ENCODE data around the gene CARS1.
A peak's percentile ranks its signal among the peaks of the same experiment; 100 is the strongest.

The CARS1 gene

DNA sequence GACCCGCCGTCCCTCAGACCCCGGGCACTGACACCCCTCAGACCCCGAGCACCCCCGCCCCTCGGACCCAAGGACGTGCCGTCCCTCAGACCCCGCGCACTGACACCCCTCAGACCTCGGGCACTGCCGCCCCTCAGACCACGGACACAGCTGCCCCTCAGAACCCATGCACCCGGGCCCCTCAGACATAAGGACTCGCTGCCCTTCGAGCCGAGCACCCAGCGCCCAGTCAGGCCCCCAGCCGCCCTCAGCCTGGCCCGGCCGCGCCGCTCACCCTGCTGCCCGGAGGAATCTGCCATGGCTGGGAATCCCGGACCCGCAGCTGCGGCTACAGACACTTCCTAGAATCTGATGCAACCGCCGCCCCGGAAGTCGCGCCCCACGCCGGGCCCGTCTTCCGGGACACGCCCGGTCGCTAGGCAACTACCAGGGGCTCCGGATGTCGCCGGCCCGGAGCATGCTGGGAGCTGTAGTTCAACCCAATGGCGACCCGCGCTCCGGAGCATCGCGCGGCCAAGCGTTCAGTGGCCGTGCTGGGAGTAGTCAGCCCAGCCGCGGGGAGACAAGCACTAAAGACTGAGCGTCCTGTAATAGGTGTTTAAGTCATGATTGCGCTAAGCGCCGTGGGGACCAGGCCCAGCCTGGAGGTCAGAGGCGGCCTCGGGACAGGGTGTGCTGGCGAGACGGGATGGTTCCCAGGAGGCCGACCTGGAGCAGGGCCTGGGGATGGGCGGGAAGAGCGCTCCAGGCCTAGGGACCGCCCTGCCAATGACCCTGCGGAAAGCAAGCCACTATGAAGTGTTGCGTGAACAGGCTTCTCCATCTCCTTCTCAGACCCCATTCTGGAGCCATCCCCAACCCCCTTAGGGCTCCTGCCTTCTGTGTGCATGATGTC, at the start of gene CARS1:
Gene CARS1 (minus strand): TSS at position 355 of the 895 bp plus-strand sequence. CDS start 56 bp downstream, at position 299.
- peak; percentile 93 for DNase-seq (ENCODE audit: low spot score)

DNA sequence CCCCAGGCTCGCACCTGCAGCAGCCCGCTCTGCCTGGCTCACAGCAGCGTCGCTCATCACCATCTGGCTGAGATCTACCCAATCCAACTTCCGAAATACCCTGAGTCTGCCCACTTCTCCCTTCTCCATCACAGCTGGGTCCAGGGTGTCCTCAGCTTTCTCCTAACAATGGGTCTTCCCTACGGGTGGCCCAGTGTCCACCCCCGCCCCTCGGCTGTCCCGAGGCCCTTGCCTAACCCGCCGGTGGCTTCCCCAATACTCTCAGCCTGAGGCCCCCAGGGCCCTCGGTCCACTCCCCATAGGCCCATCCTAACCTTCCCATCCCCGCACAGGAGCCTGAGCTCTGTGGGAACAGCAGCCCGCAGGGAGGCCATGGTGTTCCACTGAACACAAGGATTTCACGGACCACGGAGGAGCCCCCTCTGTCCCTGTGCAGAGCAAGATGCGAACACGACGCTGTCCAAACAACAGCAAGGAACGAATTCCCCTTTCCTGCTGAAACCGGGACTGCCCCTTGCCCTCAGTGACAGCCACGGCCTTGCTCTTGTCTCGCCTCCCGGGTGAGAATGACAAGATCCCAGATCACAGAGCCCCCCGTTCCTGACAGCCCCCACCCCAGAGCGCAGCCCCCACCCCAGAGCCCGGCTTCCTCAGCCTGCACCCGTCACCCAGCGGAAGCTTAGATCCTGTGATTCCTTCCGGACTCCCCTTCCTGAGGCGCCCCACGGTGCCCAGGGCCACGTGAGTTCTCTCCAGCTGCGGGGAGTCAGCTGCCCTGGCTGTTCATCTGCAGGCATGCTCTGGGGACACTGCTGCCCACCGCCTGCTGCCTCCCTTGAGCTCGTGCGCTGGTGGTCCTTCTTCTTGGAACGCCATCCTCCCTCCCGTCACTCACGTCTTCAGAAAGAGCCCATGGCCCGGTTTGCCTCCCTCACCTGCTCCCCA, 48.8 kb upstream of the CARS1 start:
- DNase-seq (ENCODE audit: low spot score) = no peak

DNA sequence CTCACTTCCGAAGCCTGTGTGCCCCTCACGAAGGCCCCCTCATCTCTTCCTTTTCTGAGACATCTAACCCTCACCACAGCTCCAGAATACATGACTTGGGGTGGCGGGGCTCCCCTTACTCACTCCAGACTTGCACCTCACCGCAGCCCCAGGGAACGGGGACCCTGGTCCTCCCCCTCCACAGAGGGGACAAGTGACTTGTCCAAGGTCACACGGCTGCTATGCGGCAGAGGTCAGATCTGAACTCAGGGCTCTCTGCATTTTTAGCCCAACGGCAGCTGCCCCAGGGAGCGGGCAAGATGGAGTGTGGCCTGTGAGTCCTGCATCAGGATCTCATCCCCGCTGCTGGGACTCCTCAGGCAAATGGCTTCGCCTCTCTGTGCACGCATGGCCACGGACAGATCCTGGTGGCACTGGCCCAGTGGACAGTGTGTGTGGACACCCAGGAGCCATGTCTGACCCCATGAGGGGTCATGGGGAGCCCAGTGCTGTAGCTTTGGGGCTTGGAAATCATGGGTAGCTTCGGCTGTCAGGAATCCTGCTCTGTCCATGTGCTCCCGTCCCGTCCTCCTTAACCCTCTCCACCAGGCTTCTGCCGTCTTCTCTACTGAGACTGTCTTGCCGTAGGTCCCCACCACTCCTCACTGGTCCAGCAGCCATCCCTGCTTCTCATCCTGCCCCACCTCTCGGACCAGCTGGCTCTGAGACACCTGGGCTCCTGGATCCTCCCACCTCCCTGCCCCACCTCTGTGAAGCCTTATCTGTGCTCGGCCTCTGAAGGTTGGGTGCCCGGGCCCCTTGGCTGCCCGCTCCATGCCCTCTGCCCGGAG, 48.0 kb upstream of the CARS1 start:
- peak; percentile 2 for DNase-seq (ENCODE audit: low spot score)

DNA sequence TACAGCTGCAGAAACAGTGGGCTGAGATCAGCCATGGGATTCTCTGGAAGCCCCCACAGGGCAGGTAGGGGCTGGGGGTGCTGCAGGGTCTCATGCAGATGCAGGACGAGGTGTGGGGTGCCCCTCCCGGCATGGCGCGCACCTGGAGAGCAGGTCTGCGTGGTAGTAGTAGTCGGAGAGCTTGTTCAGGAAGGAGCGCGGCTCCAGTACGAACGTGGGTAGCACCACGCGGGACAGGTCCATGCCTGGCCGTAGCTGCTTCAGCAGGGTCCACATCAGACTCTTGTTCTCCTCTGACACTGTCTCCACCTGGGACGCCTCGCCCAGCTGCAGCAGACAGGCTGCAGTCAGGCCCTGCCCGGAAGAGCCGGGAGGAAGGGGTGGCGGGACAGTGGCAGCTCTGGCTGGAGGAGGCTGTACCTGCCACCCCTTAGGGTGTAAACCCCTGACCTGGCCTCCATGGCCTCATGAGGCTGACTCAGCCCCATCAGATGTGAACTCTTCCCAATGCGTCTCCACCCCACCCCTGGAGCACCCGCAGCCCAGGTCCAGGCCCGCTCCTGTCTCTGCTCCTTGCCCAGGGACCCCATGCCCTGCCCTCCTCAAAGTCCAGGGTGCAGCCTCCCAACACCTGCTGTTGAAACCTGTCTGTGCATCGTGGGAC, 47.0 kb upstream of the CARS1 start:
- no peak for DNase-seq (ENCODE audit: low spot score)

DNA sequence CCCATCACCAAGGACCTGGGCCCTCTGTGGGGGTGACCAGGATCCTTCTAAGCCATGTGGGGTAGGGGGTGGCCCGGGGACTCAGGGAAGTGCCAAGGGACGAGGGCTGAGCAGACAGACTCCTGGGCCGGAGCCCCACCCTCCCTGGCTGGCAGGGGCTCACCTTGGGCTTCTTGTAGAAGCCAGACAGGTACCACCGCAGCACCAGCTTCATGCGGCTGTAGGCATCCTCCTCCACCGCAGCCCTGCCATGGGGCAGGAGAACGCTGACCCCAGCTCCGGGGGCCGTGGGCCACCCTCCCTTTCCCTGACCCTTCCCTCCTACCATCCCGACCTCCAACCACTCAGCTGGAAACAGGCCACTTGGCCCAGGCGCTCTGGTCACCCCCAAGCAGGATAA, 45.9 kb upstream of the CARS1 start:
- DNase-seq (ENCODE audit: low spot score) = peak; percentile 2

DNA sequence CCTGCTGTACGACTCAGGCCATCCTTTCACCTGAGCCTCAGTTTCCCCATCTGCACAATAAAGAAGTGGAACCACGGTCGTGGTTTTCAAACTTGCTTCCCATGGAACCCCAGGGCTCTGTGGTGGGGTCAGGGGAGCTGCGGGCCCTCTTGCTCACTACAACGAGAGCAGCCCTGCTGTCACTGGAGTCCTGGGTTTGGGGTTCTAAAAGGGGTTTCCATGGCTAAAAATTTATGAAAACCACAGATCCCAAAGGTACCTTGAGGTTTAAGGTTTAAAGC, 45.4 kb upstream of the CARS1 start:
- DNase-seq (ENCODE audit: low spot score) = no peak

DNA sequence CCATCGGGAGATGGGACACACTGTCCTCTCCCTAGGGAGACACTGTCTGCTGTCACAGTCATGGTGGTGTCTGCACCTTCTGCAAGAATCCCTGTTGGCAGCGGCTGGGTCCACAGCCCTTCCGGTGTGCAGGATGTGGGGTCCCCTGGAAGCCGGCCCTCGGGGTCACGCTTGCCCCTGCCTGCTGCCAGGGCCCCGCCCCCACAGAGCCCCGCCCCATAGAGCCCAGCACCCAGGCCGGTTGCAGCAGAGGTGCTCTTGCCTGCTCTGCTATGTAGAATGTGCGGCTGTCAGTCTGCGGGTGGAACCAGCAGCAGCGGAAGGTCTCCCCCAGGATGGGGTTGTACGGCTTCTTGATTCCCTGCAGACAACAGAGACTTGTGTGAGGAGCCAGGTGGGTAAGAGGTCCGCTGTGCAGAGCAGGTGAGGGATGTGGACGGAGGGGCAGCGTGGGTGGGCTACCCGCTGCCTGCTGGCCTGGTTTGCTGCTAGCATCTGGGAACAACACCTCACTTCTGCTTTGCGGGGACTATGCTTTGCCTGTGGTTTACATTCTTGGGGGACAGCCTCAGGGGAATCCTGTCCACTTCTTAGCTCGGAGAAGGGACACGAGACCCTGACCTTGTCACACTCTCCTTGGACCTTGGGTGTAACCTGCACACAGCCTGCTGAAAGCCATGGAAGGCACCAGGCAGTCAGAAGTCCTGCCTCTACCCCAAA, 44.9 kb upstream of the CARS1 start:
- DNase-seq (ENCODE audit: low spot score) = peak; percentile 2

DNA sequence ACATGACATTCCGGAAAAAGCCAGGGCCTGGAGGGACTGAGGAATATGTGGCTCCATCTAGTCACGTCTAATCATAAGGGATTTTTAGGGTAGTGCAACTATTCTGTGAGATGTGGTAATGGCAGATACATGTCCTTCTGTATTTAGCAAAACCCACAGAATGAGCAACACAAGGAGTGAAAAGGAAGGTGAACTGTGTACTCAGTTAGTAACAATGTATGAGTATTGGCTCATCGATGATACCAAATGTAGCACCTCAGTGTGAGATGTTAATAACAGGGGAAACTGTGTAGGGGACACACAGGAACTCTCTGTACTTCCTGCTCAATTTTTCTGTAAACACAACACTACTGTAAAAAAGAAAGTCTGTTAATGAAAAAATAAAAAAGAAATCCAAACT, 42.0 kb upstream of the CARS1 start:
- DNase-seq (ENCODE audit: low spot score) = no peak

DNA sequence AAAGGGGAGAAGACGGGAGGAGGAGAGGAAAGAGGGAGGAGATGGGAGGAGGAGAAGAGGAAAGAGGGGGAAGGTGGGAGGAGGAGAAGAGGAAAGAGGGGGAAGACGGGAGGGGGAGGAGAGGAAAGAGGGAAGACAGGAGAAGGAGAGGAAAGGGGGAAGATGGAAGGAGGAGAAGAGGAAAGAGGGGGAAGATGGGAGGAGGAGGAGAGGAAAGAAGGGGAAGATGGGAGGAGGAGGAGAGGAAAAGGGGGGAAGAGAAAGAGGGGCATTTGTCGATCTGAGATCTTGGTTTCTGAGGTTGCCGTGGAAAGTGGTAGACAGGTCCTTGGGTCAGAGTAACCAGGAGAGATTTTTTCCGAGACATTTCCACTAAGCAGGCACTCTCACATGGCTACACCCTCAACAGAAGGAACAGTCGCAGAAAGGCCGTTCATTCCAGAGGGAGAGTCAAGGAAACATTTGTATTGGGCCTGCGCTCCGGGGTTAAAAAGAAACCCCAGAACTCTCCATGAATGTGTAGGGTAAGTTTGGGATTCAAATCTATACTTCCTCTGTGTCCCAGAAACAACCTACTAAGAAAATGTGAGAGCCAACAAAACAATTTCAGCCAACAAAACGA, 39.8 kb upstream of the CARS1 start:
- DNase-seq (ENCODE audit: low spot score) = peak; percentile 1

DNA sequence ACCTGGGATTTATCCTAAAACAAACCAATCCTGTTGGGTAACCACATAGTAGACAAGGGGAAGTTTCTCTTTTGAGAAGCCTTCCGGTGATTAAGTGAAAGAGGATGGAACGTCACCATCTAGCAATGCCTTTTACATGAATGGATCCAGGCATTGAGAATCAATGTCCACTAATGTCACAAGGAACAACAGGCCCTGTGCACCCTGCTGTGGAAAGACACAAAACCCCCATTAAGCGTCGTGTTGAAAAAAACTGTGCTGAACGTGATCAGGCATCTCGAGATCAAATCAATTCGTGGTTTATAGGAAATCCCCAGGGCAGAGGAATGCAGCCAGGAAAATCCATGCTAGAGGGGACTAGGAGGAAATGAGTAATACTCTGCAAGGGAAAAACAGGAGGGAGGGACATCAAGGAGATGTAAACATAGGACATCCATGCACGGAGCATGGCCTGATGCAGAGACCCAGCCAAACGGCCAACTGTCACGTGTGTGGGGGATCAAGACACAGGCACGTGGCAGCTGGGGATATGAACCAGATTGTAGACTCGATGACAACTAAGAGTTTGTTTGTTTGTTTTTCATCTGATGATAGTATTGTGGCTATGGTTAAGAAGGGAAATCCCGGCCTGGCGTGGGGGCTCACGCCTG, 38.6 kb upstream of the CARS1 start:
- DNase-seq (ENCODE audit: low spot score) = no peak

DNA sequence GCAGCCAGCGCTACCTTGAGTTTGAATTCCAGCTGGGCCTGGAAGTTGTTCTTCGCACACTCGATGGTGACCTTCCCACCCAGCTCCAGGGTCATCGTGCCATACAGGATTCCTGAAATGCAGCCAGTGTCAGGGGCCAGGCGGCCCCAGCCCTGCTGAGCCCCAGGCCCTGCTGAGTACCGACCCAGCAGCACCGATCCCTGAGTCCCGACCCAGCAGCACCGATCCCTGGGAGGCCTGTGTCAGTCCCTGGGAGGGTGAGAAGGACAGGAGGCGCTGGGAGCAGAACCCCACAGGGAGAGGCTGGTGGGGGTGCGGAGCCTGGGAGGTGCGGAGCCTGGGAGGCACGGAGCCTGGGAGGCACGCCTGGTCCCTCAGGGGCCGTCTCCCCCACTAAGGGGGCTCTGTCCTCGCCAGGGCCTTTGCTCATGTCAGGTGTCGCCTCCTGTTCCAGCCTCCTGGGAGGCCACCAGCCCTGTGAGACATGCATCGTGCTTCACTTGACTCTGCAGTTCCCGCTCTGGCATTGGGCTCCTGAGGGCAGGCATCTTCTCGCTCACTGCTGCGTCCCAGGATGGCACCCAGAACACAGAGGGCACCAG, 37.1 kb upstream of the CARS1 start:
- no peak for DNase-seq (ENCODE audit: low spot score)

DNA sequence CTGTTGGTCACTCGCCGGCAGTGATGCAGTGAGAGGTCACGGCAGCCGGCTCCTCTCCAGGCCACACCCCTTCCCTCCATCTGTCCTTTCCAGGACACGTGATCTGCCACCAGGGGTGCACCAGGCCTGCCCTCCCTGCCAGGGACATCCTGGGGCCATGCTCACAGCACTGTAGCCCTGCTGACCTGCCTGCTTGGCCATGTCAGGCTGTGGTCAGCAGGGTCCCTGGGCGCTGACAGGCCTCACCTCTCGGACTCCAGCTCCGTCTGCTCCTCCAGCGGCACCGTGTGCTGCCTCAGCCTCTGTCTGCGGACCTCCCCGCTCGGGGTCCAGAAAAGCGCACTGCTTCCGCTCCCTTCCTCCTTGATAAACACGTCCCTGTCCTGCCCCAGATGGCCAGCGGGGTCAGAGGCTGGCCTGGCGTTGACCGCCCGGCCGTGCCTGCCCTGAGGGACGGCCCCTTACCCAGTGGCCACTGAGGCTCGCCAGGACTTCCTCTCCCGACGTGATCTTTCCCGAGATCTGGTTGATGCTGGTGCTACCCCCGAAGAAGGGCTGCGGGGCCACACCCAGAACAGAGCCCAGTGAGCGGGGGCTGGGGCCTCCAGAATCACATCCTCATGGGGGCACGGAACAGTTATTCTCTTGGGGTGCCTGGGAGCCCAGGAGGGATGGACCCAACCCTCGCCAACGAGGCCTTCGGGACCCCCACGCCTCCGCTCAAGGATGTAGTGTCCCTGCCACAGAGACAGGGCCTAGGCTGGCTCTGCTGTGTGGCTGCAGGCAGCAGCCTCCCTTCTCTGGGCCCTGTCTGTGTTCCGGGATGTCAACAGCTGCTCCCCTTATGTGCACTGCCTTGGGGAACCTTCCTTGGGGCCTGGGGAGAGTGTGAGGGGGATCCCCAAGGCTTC, 36.3 kb upstream of the CARS1 start:
- no peak for DNase-seq (ENCODE audit: low spot score)

DNA sequence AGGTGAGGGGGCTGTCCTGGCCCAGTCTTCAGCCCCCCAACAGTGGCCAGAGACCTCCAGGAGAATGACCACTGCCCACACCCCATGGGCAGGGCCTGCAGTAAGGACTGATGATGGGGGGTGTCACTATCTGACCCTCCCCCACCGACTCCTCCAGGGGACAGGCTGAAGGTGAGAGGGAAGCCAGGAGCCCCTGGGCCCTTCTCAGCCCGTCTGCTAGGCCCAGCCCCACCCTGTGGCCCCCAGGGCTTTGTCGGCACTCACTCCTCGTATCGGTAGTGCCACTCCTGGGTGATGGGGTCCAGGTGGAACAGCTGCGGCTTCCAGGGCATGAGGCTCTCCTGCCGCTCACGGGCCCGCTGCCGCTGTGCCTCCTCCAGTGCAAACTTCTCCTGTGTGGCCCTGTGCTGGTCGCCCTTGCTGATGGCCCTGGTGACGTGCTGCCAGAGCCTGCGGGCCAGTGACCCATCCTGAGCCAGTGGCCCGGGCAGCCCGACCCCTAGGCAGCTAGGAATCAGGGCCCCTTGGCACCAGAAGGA, 35.4 kb upstream of the CARS1 start:
- DNase-seq (ENCODE audit: low spot score) = peak; percentile 3

DNA sequence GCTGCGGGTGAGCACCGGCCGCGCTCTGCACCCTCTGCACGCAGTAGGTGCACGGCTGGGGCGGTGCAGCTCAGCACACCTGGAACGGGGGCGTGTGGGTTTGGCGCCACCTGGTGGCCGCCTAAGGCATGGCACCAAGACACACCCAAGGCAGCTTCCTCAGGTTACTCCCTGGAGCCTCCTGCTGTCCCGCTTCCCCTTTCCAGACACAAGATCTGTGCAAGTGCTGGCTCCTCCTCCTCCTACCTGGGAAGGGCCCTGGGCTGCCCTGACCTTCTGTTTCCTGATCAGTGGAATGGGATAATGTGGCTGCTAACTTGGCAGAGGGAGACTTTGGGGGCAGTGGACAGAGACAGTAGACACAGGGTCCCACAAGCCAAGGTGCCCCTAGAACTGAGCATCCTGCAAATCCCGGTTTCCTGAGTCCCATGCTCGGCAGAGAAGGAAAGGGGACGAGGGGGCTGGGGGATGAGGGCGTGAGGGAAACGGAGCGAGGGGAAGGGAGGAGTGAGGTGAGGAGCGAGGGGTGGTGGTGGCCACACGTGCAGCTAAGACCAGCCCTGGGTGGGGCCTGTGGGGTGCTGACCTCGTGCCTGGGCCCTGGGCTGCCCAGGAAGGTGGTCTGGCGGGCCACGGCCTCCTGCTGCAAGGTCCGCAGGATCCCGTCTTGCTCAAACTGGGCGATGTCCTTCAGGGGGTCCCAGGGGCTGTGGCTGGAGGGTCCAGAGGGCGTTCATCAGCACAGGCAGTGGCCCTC, 34.8 kb upstream of the CARS1 start:
- DNase-seq (ENCODE audit: low spot score) = peak; percentile 89

DNA sequence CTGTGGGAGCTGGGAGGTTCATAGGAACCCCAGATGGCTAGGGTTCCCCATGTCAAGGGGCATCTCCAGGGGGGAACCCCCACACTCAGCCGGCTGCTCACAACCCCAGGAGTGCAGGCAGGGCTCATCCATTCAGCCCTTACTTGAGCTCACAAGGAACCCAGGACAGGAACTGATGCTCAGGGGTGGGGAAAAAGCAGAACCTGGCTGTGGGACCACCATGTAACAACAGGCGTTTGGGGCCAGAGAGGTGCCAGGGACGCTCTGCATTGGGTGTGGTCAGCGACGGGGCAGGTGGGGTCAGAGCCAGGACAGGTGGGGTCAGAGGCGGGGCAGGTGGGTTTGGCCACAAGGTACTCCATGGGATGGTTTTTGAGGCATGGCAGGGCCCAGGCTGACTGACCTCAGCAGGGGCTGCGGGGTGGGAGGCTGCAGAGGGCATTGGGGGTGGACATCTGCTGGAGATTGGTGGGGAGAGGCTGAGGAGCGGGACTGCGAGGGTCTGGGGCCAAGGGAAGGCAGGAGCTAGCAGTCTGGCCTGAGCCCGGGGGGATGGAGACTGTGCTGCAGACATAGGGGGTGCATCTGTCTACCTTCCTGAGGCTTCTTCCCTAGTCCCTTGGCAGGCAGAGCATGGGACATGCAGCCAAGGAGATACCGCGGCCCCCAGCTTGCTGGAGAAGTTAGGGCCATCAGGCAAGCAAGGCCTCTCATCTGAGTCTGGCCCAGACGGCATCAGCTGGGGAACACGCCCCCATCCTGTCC, 34.0 kb upstream of the CARS1 start:
- peak; percentile 3 for DNase-seq (ENCODE audit: low spot score)

DNA sequence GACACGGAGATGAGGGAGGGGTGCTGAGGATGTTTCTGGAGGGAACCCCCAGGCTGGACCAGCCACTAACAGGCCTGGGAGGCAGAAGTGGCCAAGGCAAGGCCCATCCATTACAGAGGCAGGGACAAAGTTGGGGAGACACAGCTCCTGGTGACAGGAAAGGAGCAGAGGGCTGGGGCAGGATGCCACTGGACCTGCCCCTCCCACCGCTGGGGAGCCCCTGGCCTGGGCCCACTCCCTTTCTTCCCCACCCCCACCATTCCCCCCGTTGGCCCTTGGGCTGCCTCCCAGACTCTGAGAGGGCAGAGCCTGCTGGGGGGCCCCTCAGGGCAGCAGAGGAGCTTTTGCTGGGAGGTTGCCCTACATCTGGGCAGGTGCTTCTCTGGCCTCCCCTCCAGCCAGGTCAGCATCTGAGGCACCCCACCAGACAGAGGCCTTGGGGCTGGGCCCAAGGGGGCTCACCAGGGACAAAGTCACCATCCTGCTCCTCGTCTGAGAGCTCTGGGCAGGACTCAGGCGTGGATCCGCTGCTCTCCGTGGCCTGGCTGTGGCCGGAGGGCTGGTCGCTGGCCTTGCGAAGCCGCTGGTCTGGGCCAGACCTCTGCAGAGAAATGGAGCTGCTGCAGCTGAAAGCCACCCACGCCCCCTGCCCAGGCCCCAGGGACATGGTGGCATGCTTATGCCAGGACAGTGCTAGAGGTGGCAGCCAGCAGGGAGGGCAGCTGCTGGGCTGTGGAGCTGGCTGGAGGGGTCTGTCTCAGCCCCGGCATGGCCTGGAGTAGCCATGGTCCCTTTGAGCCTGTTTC, 33.1 kb upstream of the CARS1 start:
- DNase-seq (ENCODE audit: low spot score) = no peak

All from germinal center (tissue), 1 donor.